ENCODE measurements around the gene LSG1.

DNA sequence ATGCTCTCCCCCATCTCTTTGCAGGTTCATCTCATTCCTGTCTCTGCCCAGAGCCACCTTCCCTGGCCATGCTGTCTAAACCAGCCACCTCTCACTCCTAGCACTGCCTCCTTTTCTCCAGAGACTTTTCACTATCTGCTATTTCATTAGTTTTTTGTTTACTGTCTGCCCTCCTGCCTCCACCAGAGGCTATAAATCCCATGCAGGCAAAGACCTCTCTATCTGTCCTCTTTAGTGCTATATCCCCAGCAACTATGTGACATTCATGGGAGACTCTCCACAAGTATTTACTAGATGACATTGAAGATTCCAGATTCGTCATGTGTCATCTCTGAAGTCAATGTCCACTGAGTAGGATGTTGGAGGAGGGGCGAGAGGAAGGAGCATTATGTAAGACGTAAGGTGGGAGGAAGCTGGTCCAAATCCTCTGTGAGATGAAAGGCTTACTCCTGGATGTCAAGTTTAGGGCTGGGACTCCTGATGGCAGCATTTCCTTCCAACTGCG is 10.2 kb upstream of the LSG1 start:
- no peak for TF ChIP-seq CTCF (IDR thresholded peaks at IDR 0.05)
- TF ChIP-seq POLR2A (IDR thresholded peaks at IDR 0.05) = no peak
